ENCODE measurements around the gene CDH23.

DNA sequence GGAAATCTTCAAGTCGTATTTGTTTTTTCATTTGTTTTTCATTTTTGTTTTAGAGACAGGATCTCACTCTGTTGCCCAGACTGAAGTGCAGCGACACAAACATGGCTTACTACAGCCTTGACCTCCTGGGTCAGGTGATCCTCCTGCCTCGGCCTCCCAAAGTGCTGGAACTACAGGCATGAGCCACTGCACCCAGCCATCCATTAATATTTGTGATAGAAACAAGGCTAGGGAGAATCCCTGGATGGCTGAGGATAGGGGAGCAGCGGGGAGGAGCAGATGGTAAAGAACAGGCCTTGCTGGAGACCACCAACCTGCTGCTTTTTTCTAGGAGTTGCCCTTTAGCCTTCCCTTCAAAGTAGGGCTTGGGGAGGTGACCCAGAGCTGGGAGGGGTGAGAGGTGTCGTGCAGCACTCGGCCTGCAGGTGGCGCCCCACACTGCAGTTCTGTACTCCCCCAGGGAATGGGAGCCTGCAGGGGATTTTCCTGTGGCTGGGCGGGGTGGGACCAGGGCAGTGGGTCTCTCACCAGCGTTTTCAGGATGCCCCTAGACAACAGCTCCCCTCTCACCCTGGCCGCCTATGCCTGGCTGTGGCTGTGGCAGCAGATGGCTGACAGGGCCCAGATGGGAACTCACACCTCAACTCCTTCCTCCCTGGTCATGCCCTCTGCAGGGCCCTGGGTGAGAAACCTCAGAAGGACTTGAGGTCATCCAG, 12.6 kb upstream of the CDH23 start:
- TF ChIP-seq POLR2A (IDR thresholded peaks at IDR 0.05; ENCODE audit: low read length) = no peak
- no peak for TF ChIP-seq GATA1 (IDR thresholded peaks at IDR 0.05; ENCODE audit: low read depth, low read length)

All from erythroblast (primary cell).